Thyroid gland (tissue), 4 donors: ENCODE data around the gene GRM7.

Experiments
- POLR2A ChIP-seq, 2 donors: fragments of 450-650 bp; IDR thresholded peaks; one replicate each; pipeline ENCODE4 v1.6.1; 2017; ENCODE audit warnings: antibody characterized with exemption in 2 of 2, mild to moderate bottlenecking in 2 of 2, moderate library complexity in 1 of 2
- TF ChIP-seq, protein P1 (sequence below), 6 experiments: fragments of 200-600 bp in 3 of 6; fragments of 450-650 bp in 3 of 6; sonication (generic) in 3 of 6; IDR thresholded peaks; one replicate each; pipeline ENCODE4 v1.5.1; 2016 to 2019; ENCODE audit warnings: antibody characterized with exemption in 6 of 6, mild to moderate bottlenecking in 2 of 6, inconsistent platforms in 1 of 6, moderate library complexity in 1 of 6

DNA sequence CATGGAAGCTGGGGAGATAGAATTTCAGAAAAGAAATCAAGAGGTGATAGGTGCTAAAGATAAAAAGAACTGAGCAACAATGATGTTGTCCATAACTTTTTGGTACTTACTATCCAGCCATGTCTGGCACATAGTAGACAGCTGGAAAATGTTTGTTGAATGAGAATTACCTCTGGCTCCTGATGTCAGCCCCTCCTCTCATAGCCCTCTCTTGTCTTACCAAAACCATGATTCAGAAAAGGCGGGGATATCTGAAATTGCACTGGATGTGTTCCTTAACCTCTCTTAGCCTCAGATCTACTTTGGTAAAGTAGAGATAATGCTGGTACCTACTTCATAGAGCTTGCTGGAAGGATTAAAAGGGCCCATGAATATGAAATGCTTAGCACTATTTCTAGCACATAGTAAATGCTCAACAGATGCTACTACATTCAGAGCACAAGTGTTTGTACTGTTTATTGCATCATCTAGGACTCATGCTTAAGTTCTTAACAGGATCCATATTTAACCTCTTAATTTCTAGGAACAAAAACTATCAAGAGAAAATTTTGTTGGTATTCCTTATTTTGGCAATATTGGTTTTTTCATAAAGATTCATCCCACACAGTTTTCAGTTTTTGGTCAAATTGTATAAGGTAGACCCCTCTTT lies 859.9 kb downstream of the GRM7 start:
- TF ChIP-seq, protein P1, sequence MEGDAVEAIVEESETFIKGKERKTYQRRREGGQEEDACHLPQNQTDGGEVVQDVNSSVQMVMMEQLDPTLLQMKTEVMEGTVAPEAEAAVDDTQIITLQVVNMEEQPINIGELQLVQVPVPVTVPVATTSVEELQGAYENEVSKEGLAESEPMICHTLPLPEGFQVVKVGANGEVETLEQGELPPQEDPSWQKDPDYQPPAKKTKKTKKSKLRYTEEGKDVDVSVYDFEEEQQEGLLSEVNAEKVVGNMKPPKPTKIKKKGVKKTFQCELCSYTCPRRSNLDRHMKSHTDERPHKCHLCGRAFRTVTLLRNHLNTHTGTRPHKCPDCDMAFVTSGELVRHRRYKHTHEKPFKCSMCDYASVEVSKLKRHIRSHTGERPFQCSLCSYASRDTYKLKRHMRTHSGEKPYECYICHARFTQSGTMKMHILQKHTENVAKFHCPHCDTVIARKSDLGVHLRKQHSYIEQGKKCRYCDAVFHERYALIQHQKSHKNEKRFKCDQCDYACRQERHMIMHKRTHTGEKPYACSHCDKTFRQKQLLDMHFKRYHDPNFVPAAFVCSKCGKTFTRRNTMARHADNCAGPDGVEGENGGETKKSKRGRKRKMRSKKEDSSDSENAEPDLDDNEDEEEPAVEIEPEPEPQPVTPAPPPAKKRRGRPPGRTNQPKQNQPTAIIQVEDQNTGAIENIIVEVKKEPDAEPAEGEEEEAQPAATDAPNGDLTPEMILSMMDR (IDR thresholded peaks at IDR 0.05), result no peak
- no peak for TF ChIP-seq POLR2A (IDR thresholded peaks at IDR 0.05)
